NCI-H128 (cell line): ENCODE results near the gene SLIT3.

Experiments
- DNase-seq: peaks from one replicate; lab custom pipeline; 2025; ENCODE audit not compliant: unreplicated experiment; lab: John Stamatoyannopoulos, UW

Gene SLIT3

DNA sequence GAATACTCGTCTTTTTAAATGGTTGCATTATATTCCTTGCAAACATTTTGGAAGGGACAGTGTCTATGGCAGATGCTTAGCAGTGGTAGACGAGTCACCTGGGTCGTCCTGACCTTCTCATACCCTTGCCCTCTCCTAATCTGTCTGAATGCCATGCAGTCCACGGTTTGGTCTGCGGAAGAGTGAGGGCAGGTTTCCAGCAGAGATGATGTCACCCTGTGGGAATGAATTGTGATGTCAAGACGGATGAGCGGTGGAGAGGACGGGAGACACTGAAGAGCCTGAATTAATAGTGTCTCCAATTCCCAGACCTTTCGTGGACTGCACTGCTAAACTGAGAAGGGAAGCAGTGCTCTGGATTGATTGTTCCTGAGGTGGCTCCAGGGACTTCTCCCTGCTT is 392.7 kb downstream of the SLIT3 start:
- DNase-seq: no peak

DNA sequence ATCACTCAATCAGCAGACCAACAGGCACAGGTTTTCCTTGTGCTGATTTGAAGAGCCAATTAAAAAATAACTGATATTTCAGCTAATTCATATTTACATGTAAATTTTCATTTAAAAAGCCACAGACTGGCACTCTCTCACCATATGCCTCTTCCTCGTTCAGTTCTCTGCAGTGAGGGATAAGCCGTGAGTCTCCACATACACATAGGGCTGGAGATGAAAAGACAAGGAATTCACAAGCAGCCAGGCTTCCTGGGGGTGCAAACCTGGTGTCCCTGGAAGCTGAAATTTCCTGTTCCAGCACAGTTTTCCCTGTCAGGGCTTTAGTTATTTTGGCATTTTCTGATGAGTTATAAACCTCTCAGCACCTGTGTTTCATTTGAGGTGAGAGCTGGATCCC is 397.9 kb downstream of the SLIT3 start:
- DNase-seq: no peak

DNA sequence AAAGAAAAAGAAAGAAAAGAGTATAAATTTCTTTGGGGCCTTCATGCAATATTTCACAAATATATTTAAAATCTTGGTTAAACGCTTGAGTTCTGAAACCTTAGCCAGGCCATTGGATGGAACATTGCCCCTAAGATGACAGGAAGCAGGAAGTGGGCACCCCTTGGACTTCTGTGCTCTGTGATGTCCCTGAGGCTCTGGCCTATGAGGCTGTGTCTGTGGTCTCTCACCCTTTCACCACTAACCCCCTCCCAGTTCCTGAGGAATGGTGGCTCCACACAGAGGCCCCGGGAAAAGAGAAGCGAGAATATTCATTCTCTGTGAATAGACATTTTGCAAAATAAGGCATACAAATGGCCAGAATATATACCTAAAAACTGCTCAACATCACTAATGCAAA is 401.3 kb downstream of the SLIT3 start:
- DNase-seq: no peak

DNA sequence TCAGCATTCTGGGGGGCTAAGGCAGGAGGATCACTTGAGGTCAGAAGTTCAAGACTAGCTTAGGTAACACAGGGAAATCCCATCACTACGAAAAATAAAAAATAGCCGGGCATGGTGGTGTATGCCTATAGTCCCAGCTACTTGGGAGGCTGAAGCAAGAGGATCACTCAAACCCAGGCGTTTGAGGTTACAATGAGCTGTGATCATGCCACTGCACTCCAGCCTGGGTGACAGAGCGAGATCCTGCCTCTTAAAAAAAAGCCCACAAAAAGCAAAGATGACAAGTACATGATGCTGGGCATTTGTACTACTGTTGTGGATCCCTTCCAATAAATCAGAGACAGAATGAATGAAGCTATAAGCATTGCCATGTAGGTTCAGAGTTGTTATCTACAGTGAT is 401.7 kb downstream of the SLIT3 start:
- DNase-seq: no peak

DNA sequence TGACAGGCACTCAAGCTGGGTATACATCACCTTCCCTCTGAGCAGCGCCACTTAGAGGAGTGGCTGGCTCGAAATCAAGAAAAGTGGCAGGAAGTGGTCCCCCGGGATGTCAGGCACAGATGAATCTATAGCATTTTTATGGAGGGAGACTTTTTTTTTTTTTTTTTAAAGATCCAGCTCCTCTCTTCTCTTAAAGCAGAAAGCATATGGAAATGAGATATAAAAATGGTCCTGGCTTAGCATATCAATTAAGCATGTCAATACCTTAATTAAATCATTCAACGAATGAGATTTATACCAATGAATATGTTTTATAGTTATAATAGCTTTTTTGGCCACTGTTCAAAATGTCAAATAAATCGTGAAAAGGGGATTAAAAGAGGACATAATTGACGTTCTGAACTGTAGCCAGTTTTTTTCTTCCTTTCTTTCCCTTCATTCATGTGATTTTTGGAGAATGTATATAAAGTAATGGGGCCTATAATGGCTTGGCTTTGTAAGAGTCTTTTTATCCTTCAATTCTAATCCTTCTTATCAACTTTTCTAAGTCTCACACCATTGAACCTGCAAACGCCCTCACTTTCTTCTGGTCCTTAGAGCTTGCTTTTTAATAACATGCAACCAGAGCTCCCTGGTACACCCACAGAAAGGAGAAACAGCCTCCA is 402.6 kb downstream of the SLIT3 start:
- peak; percentile 66 for DNase-seq

DNA sequence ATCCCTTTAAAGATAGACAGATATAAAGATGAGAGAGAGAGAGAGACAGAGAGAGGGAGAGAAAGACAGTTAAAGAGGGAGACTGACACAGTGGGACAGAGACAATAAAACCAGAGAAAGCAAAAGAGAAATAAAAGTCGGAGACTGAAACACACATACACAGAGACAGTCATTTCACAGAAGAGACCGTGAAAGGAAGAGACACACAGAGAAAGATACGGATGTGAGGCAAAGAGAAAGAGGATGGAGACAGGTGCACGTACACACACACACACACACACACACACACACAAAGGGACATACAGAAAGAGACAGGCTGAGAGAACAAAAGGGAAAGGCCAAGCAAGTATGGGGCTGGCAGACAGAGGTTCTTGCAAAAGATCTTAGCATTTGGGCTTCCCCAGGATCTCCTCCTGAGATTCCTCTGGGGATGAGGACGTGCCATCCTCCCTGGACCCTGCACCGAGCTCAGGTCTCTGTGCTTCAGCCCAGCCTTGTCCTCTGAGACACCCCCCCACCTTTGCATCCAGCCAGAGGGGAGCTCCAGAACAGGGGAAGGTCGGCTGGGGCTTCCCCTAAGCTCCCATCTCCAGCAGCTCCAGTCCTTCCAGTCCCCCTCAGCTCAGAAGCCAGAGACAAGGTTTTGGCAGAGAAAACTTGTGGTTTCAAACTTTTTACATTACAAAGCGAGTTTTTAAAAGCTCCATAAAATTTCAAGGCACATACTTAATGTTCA is 403.4 kb downstream of the SLIT3 start:
- no peak for DNase-seq

DNA sequence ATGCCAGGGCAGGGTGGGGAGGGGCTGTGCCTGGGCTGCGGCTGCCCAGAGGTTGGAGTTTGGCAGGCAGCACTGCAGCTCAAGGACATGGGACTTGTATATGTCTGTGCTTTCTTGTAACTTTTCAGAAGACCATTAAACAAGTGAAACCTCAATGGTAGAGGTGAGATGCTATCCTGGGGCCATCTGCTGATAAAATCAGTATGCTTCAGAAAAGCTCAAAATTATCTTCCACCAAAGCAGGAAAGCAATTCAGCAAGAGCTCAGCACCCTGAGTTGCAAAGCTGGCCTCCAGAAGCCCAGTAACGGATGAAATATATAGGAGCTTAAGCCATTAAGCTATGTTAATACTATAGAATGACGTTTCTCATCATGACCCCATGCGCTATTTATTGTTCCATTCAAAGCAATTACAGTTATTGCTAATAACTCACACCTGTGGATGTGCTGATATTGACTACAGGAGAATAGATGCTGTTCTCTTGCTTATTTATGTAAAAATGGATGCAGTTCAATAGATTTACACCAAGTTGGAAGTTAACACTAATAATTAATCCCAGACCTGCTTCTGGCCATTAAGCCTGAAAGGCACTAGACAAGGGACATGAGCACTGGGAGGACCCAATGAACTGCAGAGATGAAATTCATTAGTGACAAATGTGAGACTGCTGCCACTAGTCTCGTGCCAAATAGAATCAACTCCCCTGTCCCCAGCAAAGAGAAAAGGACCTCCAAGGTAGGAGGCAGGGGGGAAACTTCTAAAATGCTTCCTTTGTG is 405.5 kb downstream of the SLIT3 start:
- DNase-seq: no peak

DNA sequence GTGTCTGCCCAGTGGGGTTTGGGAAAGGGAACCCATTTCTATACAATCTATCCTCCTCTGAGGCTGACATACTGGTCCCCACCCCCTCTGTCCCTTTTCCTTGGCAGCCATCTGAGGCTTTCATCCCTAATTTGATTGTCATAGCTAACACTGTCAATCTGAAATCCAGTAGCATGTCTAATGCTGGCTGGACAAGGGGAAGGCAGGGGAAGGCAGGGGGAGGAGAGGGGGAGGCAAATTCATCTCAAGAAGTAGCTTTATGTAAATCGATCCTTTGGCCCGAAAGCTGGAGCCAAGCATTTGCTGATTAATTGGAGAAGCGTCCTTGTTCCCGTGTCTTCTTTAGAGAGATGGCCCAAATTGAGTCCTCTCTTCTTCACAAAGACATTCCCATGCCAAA is 407.7 kb downstream of the SLIT3 start:
- DNase-seq: no peak

DNA sequence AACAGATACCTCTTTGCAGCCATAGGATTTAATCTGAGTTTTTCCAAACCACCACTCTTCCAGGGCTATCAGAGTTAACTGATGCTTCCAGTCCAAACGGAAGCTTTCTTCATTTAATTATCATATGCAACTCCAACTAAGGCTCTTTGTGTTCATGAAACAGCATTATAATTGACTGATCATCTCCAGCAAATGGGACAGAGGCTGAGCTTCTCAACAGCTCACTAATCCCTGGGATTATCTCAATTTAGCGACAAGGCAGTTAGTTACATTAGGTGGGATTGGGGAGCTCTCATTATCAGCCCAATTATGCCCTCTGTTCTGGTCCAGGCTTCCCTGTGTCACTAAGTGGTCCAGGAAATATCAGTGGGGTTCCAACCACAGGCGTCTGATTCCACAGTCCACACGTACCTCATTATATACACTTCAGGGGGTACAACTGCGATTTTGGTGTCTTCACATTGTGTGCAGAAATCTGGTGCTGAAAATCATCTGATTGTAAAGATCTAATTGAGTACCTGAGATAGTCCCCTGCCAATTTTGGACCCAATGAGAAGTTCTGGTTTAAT is 408.2 kb downstream of the SLIT3 start:
- no peak for DNase-seq

DNA sequence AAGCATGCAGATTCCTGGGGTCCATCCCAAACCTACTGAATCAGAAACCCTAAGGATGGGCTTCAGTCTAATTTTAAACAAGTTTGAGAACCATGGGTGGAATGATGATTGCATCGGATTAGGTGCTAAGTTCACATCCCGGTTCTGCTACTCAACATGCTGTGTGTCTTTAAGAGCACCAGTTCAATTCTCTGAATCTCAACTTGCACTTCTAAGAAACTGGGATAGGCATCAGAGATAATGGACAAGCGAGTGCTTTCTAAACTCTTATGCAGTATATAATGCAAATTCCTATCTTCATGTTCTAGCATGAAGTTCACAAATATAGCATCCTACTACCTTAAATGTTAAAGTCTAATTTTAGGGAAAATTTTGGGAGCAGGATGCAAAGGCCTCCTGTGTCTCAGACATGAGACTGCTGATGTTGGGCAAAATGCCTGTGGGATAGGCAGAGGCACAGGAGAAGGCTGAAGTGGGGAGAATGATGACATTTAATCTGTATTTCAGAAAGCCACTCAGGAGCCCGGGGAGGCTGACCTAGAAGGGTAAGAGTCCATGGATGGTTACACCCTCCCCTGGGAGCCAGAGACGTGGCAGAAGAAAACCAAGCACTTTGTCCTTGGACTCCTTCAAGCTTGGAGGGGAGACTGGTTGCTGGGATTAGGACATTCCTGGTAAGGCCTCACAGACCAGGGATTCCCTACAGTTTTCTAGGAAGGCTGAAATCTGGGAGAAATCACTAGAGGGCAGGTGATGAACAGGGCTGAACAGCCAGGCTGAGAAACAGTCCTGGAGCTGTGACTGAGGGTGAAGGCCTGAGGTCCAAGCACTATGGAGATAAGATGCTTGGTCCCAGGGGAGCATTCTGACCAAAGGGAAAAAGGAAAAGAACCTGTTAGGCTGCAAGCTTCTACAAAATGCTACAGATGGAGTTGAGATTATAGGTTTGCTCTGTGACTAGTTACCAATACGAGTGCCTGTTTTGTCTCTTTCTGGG is 409.8 kb downstream of the SLIT3 start:
- DNase-seq: no peak

DNA sequence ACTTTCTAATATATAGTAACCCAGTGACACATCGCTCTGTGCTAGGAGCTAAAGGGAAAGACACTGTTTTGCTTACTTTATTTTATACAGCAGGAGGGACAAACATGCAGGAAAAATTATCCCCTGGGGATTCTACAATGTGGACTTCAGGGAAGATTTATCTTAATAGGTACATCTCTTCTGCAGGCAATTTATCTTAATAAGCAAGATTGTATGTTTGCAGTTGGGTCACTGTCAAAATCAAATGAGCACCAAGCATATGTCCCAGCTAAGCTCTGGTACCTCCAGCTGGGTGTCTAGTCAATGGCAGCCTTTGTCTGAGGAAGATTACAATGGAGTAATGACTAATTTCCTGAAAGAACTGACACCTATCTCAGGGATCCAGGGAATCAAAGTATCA is 411.9 kb downstream of the SLIT3 start:
- DNase-seq: no peak

DNA sequence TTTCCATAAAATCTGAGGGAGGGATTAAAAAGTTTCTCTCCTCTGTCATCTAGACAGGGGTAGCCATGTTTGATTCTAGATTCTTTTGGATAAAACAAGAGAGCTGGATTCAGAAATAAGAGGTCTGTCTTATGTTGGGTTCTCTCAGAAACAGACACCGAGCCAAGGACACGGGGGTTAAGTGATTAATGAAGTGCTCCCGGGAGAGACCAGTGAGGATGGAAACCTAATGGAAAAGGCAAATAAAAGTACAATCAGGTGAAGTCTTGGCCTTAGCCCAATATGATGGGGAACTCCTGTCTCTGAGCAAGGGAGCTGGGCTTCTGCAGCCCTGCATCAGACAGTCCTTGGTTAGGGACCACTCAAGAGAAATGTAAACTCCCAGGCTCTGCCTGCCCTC is 413.0 kb downstream of the SLIT3 start:
- DNase-seq: no peak

DNA sequence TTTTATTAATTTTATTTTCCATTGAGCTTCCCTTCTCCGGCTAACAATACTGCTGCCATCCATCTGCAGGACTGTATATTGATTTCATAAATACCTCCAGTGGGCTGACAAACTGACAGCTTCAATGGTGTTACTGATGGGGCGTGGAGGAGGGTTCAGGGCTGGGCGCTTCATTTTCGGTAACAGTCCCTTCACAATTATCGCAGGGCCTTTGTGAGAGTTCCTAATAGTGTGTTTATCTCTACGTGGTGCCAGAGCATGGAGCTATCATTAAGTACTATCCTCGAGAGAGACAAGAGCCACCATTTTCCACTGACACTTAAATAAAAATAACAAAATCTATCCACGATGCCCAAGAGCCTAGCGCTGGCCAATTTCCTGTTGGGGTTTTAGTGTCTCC is 414.8 kb downstream of the SLIT3 start:
- no peak for DNase-seq

DNA sequence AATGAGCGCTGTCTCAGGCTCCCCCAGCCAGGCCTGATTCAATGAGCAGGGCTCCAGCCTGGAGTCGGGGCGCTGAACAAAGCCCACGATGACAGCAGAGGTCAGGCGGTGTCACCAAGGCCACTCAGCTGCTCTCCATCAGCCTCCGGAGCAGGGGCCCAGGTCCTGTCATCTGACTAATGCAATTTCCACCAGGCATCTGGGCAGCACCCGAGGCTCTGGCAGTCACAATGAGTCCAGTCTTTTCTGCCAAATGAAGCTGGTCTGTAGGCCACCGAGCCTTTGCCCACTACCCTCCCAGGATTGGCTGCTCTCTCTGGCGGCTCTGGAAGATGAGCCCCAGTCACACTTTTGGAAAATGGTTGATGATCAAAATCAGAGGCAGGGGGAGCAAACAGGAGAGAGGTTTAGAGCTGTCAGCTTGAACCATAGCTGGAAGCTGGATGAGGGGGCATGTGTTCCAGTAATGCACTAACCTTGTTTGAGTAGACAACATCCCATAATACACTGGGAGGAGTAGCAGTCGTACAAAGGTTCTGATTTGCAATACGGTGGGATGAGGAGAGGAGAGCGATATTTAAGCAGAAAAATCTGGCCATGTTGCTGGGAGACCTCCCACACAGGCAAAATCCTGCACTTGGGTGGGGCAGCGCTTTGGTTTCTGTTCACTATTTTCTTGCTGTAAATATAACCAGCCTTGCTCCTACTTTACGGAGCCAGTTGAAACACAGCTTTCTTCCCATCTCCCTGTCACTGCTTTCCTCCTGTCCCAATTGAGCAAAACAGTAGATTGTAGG is 415.4 kb downstream of the SLIT3 start:
- DNase-seq: no peak

DNA sequence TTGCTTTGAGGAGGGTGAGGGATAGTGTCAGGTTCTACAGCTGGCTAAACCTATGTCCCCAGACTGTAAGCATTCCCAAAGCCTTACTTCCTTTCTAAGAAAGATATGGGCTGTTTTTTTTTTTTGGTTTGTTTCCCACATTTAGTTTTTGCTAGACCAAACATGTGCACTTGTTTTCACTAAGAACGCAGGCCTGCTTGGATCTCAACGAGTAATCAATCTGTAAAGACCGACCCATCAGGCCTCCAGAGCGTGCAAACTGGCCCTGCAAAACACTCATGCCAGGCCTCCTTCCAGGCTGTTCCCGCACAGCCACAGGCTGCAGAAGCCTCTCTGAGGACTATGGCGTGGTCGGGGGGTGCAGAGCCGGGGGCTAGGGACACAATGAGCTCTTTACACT is 416.9 kb downstream of the SLIT3 start:
- no peak for DNase-seq

DNA sequence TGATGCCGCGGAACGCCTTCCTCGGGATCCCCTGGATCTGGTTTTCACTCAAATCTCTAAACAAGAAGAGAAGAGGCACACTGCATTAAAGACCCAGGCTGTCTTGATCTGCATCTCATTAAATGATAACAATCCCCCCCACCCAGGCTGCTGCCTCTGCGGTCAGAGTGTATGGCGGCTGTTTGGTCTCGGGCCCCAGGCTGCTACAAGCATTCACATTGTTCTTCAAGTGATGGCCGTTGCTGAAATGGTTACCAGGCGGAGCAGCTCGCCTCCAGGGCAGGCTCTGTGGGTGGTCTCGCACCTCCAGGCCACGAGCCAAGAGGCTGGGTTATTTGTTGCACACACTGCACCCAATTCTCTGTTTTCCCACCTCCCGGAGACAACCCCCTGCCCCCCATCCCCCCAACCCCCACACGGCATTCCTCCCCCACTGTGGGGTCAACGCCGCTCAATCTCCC is 417.6 kb downstream of the SLIT3 start:
- no peak for DNase-seq

DNA sequence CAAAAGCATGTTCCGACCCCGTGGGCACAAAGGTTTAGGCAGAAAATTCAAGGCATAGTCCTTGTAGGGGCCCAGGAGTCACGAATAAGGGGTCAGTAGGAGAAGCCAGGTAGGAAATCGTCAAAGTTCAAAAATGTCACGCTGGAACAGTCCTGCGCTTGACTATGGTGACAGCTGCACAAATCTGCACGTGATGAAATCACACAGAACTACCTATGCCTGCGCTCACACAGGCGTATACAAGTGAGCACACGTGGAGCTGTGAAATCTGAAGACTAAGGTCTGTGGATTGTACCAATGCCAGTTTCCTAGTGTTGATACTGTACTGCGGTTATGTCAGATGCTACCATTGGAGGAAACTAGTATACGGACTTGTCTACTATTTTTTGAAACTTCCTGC is 418.7 kb downstream of the SLIT3 start:
- no peak for DNase-seq

DNA sequence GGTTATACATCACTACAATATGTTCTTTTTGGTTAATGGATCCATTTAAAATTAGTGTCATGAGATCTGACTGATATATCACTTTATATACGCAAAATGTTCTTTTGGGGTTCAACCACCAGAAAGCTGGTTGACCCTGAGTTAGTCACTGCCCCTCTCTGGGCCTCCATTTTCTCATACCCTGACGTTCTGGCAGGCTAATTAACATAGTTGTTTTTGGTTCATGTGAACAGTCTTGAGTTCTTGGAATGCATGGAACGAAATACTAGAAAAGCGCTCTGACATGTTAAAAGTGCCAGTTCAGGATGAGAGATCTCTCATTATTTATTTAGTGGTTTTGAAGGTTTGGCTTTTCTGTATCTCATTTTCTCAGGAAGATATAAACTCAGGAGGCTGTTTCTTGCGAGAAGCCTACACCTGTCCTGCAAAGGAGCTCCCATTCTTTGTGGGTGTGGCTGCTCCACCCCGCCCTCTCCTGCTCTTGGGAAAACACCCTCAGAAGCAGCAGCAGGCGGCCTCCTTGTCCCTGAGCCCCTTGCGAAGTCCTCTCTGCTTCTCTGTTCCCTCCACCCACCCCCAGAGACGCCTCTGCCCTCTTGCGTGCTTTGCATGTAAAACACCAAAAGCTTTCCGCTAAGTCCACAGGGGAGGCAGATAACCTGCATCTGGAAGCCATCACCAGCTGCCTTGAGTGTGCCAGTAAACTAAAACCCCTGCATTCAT is 419.4 kb downstream of the SLIT3 start:
- DNase-seq: no peak

DNA sequence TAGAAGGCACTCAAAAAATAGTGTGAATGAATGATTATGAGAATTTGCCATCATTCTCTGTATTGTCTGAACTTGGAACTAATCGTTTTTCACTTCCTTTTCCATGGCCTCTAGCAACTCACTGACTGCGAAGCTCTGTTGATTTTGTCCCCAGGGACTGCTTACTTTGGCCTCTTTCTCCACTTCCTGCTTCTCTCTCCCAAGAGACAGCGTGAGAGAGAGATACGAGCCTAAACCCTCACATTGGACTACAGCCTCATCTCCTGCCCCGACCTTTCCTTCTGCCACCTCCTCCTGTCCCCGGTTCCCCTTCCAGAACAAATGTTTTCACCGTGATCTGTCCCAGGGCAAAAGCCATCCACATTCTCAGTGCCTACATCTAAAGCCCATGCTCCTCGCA is 421.0 kb downstream of the SLIT3 start:
- no peak for DNase-seq
